ENCODE measurements around the gene MACROD1.

- TF ChIP-seq EZH2 (IDR thresholded peaks at IDR 0.05; ENCODE audit: insufficient read depth, poor library complexity, severe bottlenecking): no peak
- no peak for TF ChIP-seq EZH2phosphoT487 (IDR thresholded peaks at IDR 0.05; ENCODE audit: insufficient read depth, low read depth)
These were observed 42.2 kb downstream of the MACROD1 start for GRCh38 chr11:64123679-64124078.

All from GM23248 (cell line).